Measurements from ENCODE around the gene IL21R. TPM values are rescaled to one million over a fixed set of nuclear protein-coding genes. Genes with fewer than 3 reads are reported as not detected.

The IL21R gene
- total and polyA plus RNA-seq, 2 experiments from 2014 or later: not detected

DNA sequence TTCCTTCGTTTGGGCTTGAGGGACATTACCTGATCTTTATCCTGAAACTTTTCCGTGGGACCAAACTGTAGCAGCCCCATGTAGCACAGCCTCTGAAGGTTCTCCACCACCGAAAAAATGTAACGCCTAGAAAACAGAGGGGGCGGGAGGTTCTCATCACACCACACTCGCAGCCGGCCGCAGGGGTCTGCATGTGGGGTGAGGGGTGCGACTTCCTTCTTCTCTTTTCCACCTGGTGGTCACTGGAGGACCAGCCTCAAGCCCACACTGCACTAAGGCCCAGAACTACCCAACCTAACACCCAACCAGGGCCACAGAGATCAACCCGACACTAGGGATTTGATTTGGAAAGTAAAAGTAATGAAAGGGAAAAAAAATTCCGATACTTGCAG, 90.6 kb downstream of the IL21R start:
- Histone ChIP-seq H3K27me3 (no peaks in the 10 kb centered on the region), H3K4me1 (ENCODE audit: low read depth) (no peaks in the 10 kb centered on the region), H3K4me3 (no peak overlapping the region), H3K36me3 (peaks cover 89% of the 10 kb centered on the region), H3K27ac (no peak overlapping the region), H3K9me3 (ENCODE audit: low read depth) (no peaks in the 10 kb centered on the region)
- TF ChIP-seq, protein P1, sequence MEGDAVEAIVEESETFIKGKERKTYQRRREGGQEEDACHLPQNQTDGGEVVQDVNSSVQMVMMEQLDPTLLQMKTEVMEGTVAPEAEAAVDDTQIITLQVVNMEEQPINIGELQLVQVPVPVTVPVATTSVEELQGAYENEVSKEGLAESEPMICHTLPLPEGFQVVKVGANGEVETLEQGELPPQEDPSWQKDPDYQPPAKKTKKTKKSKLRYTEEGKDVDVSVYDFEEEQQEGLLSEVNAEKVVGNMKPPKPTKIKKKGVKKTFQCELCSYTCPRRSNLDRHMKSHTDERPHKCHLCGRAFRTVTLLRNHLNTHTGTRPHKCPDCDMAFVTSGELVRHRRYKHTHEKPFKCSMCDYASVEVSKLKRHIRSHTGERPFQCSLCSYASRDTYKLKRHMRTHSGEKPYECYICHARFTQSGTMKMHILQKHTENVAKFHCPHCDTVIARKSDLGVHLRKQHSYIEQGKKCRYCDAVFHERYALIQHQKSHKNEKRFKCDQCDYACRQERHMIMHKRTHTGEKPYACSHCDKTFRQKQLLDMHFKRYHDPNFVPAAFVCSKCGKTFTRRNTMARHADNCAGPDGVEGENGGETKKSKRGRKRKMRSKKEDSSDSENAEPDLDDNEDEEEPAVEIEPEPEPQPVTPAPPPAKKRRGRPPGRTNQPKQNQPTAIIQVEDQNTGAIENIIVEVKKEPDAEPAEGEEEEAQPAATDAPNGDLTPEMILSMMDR (IDR thresholded peaks at IDR 0.05; ENCODE audit: low read depth, low read length): no peak
- no peak for DNase-seq (ENCODE audit: low read depth in 1 of 2, low spot score in 1 of 2)

DNA sequence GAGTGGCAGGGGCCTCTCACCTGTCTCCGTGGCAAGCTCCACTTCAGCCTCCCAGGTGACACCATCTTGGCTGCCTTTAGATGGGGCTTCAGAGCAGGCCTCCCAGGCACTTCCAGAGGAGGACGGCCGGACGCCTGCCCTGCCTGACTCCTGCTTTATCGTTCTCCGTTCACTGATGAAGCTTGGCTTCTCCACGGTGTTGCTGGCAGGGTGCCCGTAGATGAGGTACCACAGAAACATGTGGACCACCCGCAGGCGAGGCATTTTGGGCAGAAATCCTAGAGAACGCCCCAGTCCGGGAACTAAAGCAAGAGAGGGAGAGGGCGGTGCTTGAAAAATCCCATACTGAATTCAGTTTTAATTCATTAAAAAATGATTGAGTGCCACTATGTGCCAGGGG, 93.2 kb downstream of the IL21R start:
- no peaks in the 10 kb centered on the region for H3K27me3 ChIP-seq
- no peak overlapping the region for H3K4me3 ChIP-seq
- H3K9me3 ChIP-seq (ENCODE audit: low read depth): no peaks in the 10 kb centered on the region
- H3K36me3 ChIP-seq: peaks cover 80% of the 10 kb centered on the region
- H3K4me1 ChIP-seq (ENCODE audit: low read depth): no peaks in the 10 kb centered on the region
- DNase-seq (ENCODE audit: low read depth in 1 of 2, low spot score in 1 of 2): peak in 1 of 2 donors; percentile 86
- no peak overlapping the region for H3K27ac ChIP-seq
- TF ChIP-seq, protein P1 (IDR thresholded peaks at IDR 0.05; ENCODE audit: low read depth, low read length): no peak

DNA sequence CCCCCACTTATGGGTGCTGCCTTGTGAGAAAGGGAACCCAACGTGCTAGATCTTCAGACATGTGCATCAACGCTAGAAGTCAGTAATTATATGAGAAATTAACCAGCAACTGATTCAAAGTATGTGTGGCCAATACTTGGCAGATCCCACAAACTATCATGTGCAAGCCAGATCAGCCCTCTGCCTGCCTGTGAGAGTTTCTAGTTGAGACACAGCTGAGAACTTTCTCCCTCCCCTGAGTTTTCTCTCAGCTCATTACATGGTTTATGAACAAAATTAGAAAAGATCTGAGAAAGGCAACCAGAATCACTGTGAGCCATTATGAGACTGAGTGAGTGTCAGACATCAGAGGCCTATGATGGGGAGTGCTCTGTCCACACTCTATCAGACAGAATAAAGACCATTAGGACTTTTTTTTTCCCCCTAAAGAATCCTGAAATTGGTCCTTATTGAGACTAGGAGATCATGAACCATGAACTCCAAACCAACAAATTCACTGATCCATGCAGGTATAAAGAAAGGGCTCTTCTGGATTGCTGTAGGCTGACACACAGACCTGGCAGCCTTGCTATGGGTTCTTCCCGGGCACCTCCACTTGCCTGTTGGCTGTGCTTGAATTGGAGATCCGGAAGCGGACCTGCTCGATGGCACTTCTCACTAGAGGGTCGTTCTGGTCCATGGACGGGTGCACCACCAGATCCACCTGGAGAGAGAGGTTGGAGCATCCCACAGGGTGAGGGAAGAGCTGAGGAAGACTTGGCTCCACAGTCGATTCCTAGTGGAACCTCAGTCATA, 96.3 kb downstream of the IL21R start:
- no peak overlapping the region for H3K27ac ChIP-seq
- no peak for DNase-seq (ENCODE audit: low read depth in 1 of 2, low spot score in 1 of 2)
- no peaks in the 10 kb centered on the region for H3K27me3 ChIP-seq
- H3K4me1 ChIP-seq (ENCODE audit: low read depth): no peaks in the 10 kb centered on the region
- H3K4me3 ChIP-seq: no peak overlapping the region
- no peaks in the 10 kb centered on the region for H3K9me3 ChIP-seq (ENCODE audit: low read depth)
- TF ChIP-seq, protein P1 (IDR thresholded peaks at IDR 0.05; ENCODE audit: low read depth, low read length): no peak
- H3K36me3 ChIP-seq: peaks cover 87% of the 10 kb centered on the region

DNA sequence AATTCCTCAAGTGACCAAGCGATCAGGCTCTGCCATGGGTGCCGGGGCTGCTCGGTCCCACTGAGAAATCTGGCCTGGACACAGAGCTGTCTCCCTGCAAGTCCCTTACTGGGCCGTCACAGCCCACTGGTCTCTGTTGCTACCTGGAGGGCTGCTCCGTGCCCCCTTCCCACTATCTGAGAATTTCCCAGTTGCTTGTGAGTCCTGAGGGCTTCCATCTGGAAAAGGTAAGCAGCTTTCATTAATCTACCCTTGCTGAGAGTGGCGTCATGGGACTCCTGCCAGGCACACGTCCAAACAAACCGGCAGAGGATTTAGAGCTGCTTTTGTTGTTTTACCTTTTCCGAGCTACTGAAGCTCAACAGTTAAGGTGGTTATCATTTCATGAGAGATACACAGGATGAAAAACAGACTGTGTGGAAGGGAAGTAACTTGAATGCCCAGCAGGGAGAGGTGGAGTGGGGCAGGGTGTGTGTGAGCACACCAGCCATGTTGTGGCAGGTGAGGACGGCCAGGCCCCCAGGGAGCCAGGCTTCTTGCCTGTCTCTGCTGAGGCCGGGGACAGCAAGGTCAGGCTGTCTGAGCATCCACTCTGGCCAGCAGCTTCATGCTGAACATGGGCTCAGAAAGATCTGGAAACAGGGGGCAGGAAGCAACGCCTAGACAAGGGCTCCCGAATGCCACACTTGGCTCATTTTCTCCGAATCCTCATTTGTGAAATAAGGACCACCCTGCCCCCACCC, 97.1 kb downstream of the IL21R start:
- H3K36me3 ChIP-seq: peaks cover 87% of the 10 kb centered on the region
- TF ChIP-seq, protein P1 (IDR thresholded peaks at IDR 0.05; ENCODE audit: low read depth, low read length): no peak
- H3K4me3 ChIP-seq: no peak overlapping the region
- no peak overlapping the region for H3K27ac ChIP-seq
- no peak for DNase-seq (ENCODE audit: low read depth in 1 of 2, low spot score in 1 of 2)
- H3K9me3 ChIP-seq (ENCODE audit: low read depth): no peaks in the 10 kb centered on the region
- H3K4me1 ChIP-seq (ENCODE audit: low read depth): no peaks in the 10 kb centered on the region
- H3K27me3 ChIP-seq: no peaks in the 10 kb centered on the region

DNA sequence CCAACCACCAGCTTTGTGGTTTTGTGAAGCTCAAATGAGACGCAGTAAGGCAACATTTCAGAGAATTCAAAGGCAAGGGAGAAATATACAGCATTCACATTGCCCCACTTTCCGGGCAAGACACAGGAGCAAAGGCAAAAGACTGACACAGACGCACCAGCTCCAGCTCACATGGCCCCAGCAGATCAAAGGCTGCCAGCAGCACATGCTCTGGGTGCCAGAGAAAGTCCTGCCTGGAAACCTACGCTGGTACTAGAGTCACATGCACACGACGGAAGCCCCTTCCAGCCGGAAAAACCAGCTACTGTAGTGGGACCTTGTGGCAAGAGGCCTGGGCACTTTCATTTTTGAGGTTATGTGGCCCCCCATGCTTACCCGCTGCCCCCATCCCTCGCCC, 97.7 kb downstream of the IL21R start:
- Histone ChIP-seq H3K4me1 (ENCODE audit: low read depth) (no peaks in the 10 kb centered on the region), H3K9me3 (ENCODE audit: low read depth) (no peaks in the 10 kb centered on the region), H3K27me3 (no peaks in the 10 kb centered on the region), H3K36me3 (peaks cover 89% of the 10 kb centered on the region), H3K27ac (no peak overlapping the region), H3K4me3 (no peak overlapping the region)
- no peak for DNase-seq (ENCODE audit: low read depth in 1 of 2, low spot score in 1 of 2)
- TF ChIP-seq, protein P1 (IDR thresholded peaks at IDR 0.05; ENCODE audit: low read depth, low read length): no peak

All from cardiac muscle cell (in vitro differentiated cells and primary cell).